Calu3 (cell line): Measurements from ENCODE around the gene ATXN7. TPM values are rescaled to one million over a fixed set of nuclear protein-coding genes. Genes with fewer than 3 reads are reported as not detected.

Experiments
- BruUV-seq: library from RNA; stranded (reverse); fragments of 400-500 nt; replicated peaks from 2 replicates; lab custom pipeline; 2021; lab: Mats Ljungman, UMichigan
- CTCF ChIA-PET: fragments of 300-600 bp; sonication (Branson Sonifier 250); formaldehyde crosslinking; loops from one replicate; lab custom pipeline; 2022; ENCODE audit warnings: antibody characterized with exemption; lab: Charles Lee
- DNase-seq: peaks from one replicate; pipeline ENCODE4 v3.0.0; 2022
- H3K27ac Mint-ChIP-seq: one replicate; pipeline ENCODE4 v1.8.0; 2022; ENCODE audit warnings: mixed read lengths; ENCODE audit not compliant: unreplicated experiment
- H3K27me3 Mint-ChIP-seq: one replicate; pipeline ENCODE4 v1.8.0; 2022; ENCODE audit warnings: mixed read lengths; ENCODE audit not compliant: unreplicated experiment
- H3K36me3 Mint-ChIP-seq: one replicate; pipeline ENCODE4 v1.8.0; 2022; ENCODE audit warnings: mild to moderate bottlenecking, moderate library complexity, mixed read lengths; ENCODE audit not compliant: insufficient read depth, unreplicated experiment
- H3K4me1 Mint-ChIP-seq: one replicate; pipeline ENCODE4 v1.8.0; 2022; ENCODE audit warnings: mild to moderate bottlenecking, low read depth, mixed read lengths; ENCODE audit not compliant: unreplicated experiment
- H3K4me3 Mint-ChIP-seq: one replicate; pipeline ENCODE4 v1.8.0; 2022; ENCODE audit warnings: mild to moderate bottlenecking, low read depth, moderate library complexity, mixed read lengths; ENCODE audit not compliant: unreplicated experiment
- H3K9me3 Mint-ChIP-seq: one replicate; pipeline ENCODE4 v1.8.0; 2022; ENCODE audit warnings: low read depth, mixed read lengths; ENCODE audit not compliant: unreplicated experiment
- CTCF ChIP-seq: fragments of 200-600 bp; IDR thresholded peaks from one replicate; pipeline ENCODE4 v1.8.0; 2022; ENCODE audit warnings: antibody characterized with exemption; ENCODE audit not compliant: unreplicated experiment
- intact Hi-C: fragments of 100-400 bp; cut with micrococcal nuclease; formaldehyde crosslinking; loops from one replicate; pipeline ENCODE4 v1.10.0; 2022; ENCODE audit not compliant: unreplicated experiment
- total RNA-seq: library from RNA; stranded (reverse); gene quantifications from 2 replicates; pipeline ENCODE4 v1.2.3, GENCODE V29; 2022

The ATXN7 gene
- total RNA-seq, 1 experiment from 2014 or later: 31.2 TPM

GRCh38 chr3:63910001-63910400 lies 46.3 kb downstream of the ATXN7 start:
- Mint-ChIP-seq H3K4me1 (peaks cover 25% of the 10 kb centered on the region), H3K4me3 (no peak overlapping the region), H3K9me3 (no peaks in the 10 kb centered on the region), H3K36me3 (peaks cover 38% of the 10 kb centered on the region), H3K27ac (peak overlapping the region; percentile 36), H3K27me3 (no peaks in the 10 kb centered on the region)
- BruUV-seq: no TSS peak
- no peak for TF ChIP-seq CTCF
- DNase-seq: no peak
- CTCF ChIA-PET: no interaction called here
- intact Hi-C loops: loop anchor here (5.0 kb wide), 3 partner anchors 43 to 82 kb away; no protein-coding TSS in a partner anchor

- Mint-ChIP-seq H3K36me3 (peaks cover 42% of the 10 kb centered on the region), H3K4me1 (peaks cover 25% of the 10 kb centered on the region), H3K27ac (peak overlapping the region; percentile 71), H3K4me3 (peak overlapping the region; percentile 88), H3K27me3 (no peaks in the 10 kb centered on the region), H3K9me3 (no peaks in the 10 kb centered on the region)
- BruUV-seq: no TSS peak
- intact Hi-C loops: loop anchor here (5.0 kb wide), 3 partner anchors 44 to 81 kb away; no protein-coding TSS in a partner anchor
- no peak for TF ChIP-seq CTCF
- no peak for DNase-seq
- CTCF ChIA-PET: no interaction called here
Observed at GRCh38 chr3:63910891-63911290, 47.2 kb downstream of the ATXN7 start.

GRCh38 chr3:63911509-63911872 lies 47.8 kb downstream of the ATXN7 start:
- H3K9me3 Mint-ChIP-seq: no peaks in the 10 kb centered on the region
- TSS peak; percentile 90 for BruUV-seq
- peak overlapping the region; percentile 88 for H3K4me3 Mint-ChIP-seq
- H3K27ac Mint-ChIP-seq: peak overlapping the region; percentile 71
- no peaks in the 10 kb centered on the region for H3K27me3 Mint-ChIP-seq
- peaks cover 48% of the 10 kb centered on the region for H3K36me3 Mint-ChIP-seq
- no peak for DNase-seq
- intact Hi-C loops: loop anchor here (5.0 kb wide), 3 partner anchors 44 to 81 kb away; no protein-coding TSS in a partner anchor
- TF ChIP-seq CTCF: no peak
- H3K4me1 Mint-ChIP-seq: peaks cover 25% of the 10 kb centered on the region
- CTCF ChIA-PET: no interaction called here

- CTCF ChIA-PET: no interaction called here
- no peaks in the 10 kb centered on the region for H3K27me3 Mint-ChIP-seq
- H3K4me3 Mint-ChIP-seq: peak within 1 kb of the TSS; percentile 88
- peak; percentile 93 for DNase-seq
- H3K4me1 Mint-ChIP-seq: peaks cover 25% of the 10 kb centered on the region
- H3K27ac Mint-ChIP-seq: peak within 1 kb of the TSS; percentile 77
- no TSS peak for BruUV-seq
- no peaks in the 10 kb centered on the region for H3K9me3 Mint-ChIP-seq
- TF ChIP-seq CTCF: no peak
- peaks cover 48% of the 10 kb centered on the region for H3K36me3 Mint-ChIP-seq
- intact Hi-C loops: loop anchor here (5.0 kb wide), 3 partner anchors 45 to 80 kb away; no protein-coding TSS in a partner anchor
Observed at GRCh38 chr3:63911873-63912767, 48.5 kb downstream of the ATXN7 start, which contains the start of gene SCAANT1. SCAANT1 (minus strand) TSS chr3:63912383.
